GM10266 (cell line): ENCODE results near the gene ACAD10.
"Not testable (repeated sequence)": the region's sequence is repeated elsewhere in the genome, so short reads cannot be mapped to it uniquely, and the experiment has no call there.

Experiments
- DNase-seq: peaks from one replicate; pipeline ENCODE4 v3.0.0; 2012; ENCODE audit errors: extremely low spot score
- CTCF ChIP-seq: IDR thresholded peaks from 2 replicates; pipeline ENCODE4 v1.5.1; 2012; ENCODE audit warnings: mild to moderate bottlenecking, low read depth; ENCODE audit not compliant: control insufficient read depth, insufficient read depth; ENCODE audit errors: missing control alignments

Gene ACAD10

GRCh38 chr12:111706145-111706544, 20.3 kb downstream of the ACAD10 start:
- DNase-seq = no peak
- no peak for TF ChIP-seq CTCF

- TF ChIP-seq CTCF = no peak
- DNase-seq = no peak
Observed at GRCh38 chr12:111715279-111715678, 29.4 kb downstream of the ACAD10 start.

GRCh38 chr12:111719316-111719715, 33.5 kb downstream of the ACAD10 start:
- DNase-seq = not testable (repeated sequence)

- TF ChIP-seq CTCF = no peak
- no peak for DNase-seq
Observed at GRCh38 chr12:111720457-111720856, 34.6 kb downstream of the ACAD10 start.

- not testable (repeated sequence) for DNase-seq
Observed at GRCh38 chr12:111723646-111724360, 38.0 kb downstream of the ACAD10 start.

GRCh38 chr12:111728795-111729194, 42.9 kb downstream of the ACAD10 start:
- no peak for DNase-seq
- no peak for TF ChIP-seq CTCF

- no peak for TF ChIP-seq CTCF
Observed at GRCh38 chr12:111730420-111730819, 44.6 kb downstream of the ACAD10 start.

GRCh38 chr12:111732786-111733185, 46.9 kb downstream of the ACAD10 start:
- TF ChIP-seq CTCF = no peak
- DNase-seq = no peak

More at GRCh38 chr12:111730420-111730819, 44.6 kb downstream of the ACAD10 start:
- DNase-seq = no peak
